Glutamatergic neuron (in vitro differentiated cells): ENCODE measurements around the gene FAM20C. TPM values are rescaled to one million over a fixed set of nuclear protein-coding genes. Genes with fewer than 3 reads are reported as not detected.

ENCODE experiments used
- DNase-seq: peaks from one replicate; pipeline ENCODE4 v3.0.0; 2022
- H3K27ac Mint-ChIP-seq: one replicate; pipeline ENCODE4 v1.8.0; 2020; ENCODE audit warnings: mild to moderate bottlenecking, mixed read lengths, inconsistent platforms; ENCODE audit not compliant: unreplicated experiment
- H3K27me3 Mint-ChIP-seq: one replicate; pipeline ENCODE4 v1.8.0; 2020; ENCODE audit warnings: mild to moderate bottlenecking, moderate library complexity, mixed read lengths, inconsistent platforms; ENCODE audit not compliant: unreplicated experiment
- H3K36me3 Mint-ChIP-seq: one replicate; pipeline ENCODE4 v1.8.0; 2020; ENCODE audit warnings: mild to moderate bottlenecking, mixed read lengths, inconsistent platforms; ENCODE audit not compliant: unreplicated experiment
- H3K4me1 Mint-ChIP-seq: one replicate; pipeline ENCODE4 v1.8.0; 2020; ENCODE audit warnings: mild to moderate bottlenecking, low read depth, mixed read lengths, inconsistent platforms; ENCODE audit not compliant: unreplicated experiment
- H3K4me3 Mint-ChIP-seq: one replicate; pipeline ENCODE4 v1.8.0; 2020; ENCODE audit warnings: mild to moderate bottlenecking, mixed read lengths, inconsistent platforms; ENCODE audit not compliant: unreplicated experiment
- H3K9me3 Mint-ChIP-seq: one replicate; pipeline ENCODE4 v1.8.0; 2020; ENCODE audit warnings: mild to moderate bottlenecking, moderate library complexity, mixed read lengths, inconsistent platforms; ENCODE audit not compliant: unreplicated experiment
- total RNA-seq: library from RNA; stranded (reverse); fragmentation: NEBNext Ultra II Directional; extraction: Animal tissue kit (Norgen Biotek cat#: 25700); gene quantifications from one replicate; pipeline ENCODE4 v1.2.1, GENCODE V29; 2021; ENCODE audit not compliant: unreplicated experiment
- TF ChIP-seq, protein P1 (sequence below): fragments of 200-600 bp; sonication (generic); IDR thresholded peaks from one replicate; pipeline ENCODE4 v1.5.0; 2021; ENCODE audit not compliant: partially characterized antibody, unreplicated experiment

FAM20C gene
- total RNA-seq, 1 donor from 2014 or later: 199 TPM

DNA sequence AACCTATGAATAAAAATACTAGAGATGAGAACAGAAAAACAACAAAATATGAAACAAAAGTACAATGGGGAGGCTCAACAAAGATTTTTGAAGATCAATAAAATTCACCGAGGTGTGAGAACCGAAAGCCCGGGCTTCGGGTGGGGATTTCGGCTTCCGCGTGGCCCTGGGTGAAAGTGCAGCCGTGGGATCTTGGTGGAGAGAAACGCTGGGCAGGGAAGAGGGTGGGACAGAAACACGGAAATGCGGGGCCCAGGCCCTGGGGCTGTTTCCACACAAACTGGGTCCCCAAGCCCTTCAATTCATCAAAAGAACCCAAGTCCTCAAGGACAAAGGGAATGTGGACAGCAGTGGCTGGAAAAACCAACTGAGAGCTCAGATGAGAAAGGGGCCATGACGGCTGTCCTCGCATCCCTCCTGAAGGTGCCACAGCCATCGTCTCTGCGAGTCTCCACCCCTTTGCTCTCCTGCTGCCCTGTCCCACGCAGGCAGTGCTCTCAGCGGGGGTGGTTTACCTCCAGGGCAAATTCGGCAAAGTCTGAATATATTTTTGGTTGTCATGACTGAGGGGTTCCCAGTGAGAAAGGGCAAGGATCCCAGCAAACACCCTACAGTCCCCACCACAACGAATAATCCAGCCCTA is 117.3 kb downstream of the FAM20C start:
- TF ChIP-seq, protein P1, sequence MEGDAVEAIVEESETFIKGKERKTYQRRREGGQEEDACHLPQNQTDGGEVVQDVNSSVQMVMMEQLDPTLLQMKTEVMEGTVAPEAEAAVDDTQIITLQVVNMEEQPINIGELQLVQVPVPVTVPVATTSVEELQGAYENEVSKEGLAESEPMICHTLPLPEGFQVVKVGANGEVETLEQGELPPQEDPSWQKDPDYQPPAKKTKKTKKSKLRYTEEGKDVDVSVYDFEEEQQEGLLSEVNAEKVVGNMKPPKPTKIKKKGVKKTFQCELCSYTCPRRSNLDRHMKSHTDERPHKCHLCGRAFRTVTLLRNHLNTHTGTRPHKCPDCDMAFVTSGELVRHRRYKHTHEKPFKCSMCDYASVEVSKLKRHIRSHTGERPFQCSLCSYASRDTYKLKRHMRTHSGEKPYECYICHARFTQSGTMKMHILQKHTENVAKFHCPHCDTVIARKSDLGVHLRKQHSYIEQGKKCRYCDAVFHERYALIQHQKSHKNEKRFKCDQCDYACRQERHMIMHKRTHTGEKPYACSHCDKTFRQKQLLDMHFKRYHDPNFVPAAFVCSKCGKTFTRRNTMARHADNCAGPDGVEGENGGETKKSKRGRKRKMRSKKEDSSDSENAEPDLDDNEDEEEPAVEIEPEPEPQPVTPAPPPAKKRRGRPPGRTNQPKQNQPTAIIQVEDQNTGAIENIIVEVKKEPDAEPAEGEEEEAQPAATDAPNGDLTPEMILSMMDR: no peak
- DNase-seq: no peak
- Mint-ChIP-seq H3K27ac (no peak overlapping the region), H3K4me1 (no peaks in the 10 kb centered on the region), H3K36me3 (peaks cover 16% of the 10 kb centered on the region), H3K9me3 (peaks cover 6% of the 10 kb centered on the region), H3K4me3 (no peak overlapping the region), H3K27me3 (peaks cover 2% of the 10 kb centered on the region)

Other genes starting within 250 kb of the FAM20C start
- not detected for gene FOXL3, start 97.6 kb downstream of the FAM20C start, total RNA-seq